NT2/D1 (cell line): ENCODE measurements around the gene AURKB.

Experiments
- DNase-seq: peaks from one replicate; pipeline ENCODE4 v3.0.0-alpha.2; 2011; ENCODE audit warnings: low read depth, low spot score
- H3K27me3 ChIP-seq: 2 replicates; pipeline ENCODE4 v1.6.0; 2011; ENCODE audit warnings: mild to moderate bottlenecking; ENCODE audit not compliant: insufficient read length, insufficient read depth
- H3K36me3 ChIP-seq: 2 replicates; pipeline ENCODE4 v1.6.1; 2011; ENCODE audit warnings: mild to moderate bottlenecking, low read length, mixed read lengths; ENCODE audit not compliant: insufficient read depth, insufficient read length
- H3K4me1 ChIP-seq: 2 replicates; pipeline ENCODE4 v1.5.1; 2011; ENCODE audit not compliant: insufficient read depth, insufficient read length
- H3K4me3 ChIP-seq: 2 replicates; pipeline ENCODE4 v1.5.1; 2011; ENCODE audit warnings: low read depth; ENCODE audit not compliant: insufficient read length
- H3K9ac ChIP-seq: 2 replicates; pipeline ENCODE4 v1.6.0; 2011; ENCODE audit warnings: low read depth; ENCODE audit not compliant: insufficient read length
- H3K9me3 ChIP-seq: 2 replicates; pipeline ENCODE4 v1.5.1; 2011; ENCODE audit warnings: mild to moderate bottlenecking, low read length; ENCODE audit not compliant: insufficient read depth
- SUZ12 ChIP-seq: IDR thresholded peaks from 2 replicates; pipeline ENCODE4 v1.6.1; 2011; ENCODE audit not compliant: insufficient read length, insufficient read depth; ENCODE audit errors: extremely low read depth
- YY1 ChIP-seq: IDR thresholded peaks from 2 replicates; pipeline ENCODE4 v1.6.1; 2011; ENCODE audit not compliant: insufficient read length, insufficient read depth
- ZNF274 ChIP-seq: IDR thresholded peaks from 2 replicates; pipeline ENCODE4 v1.6.1; 2011; ENCODE audit warnings: mild to moderate bottlenecking, low read depth, low read length

Gene AURKB

GRCh38 chr17:8212312-8213180 lies 2.2 kb upstream of the AURKB start:
- H3K27me3 ChIP-seq = no peaks in the 10 kb centered on the region
- H3K9me3 ChIP-seq = no peaks in the 10 kb centered on the region
- peak overlapping the region; percentile 32 for H3K9ac ChIP-seq
- H3K4me1 ChIP-seq = peaks cover 1% of the 10 kb centered on the region
- no peak overlapping the region for H3K4me3 ChIP-seq
- TF ChIP-seq SUZ12 = no peak
- no peak for TF ChIP-seq YY1
- TF ChIP-seq ZNF274 = no peak
- peaks cover 15% of the 10 kb centered on the region for H3K36me3 ChIP-seq
- DNase-seq = no peak

- peak overlapping the region; percentile 96 for H3K4me3 ChIP-seq
- no peaks in the 10 kb centered on the region for H3K9me3 ChIP-seq
- no peak for TF ChIP-seq ZNF274
- TF ChIP-seq SUZ12 = no peak
- TF ChIP-seq YY1 = no peak
- H3K4me1 ChIP-seq = peaks cover 6% of the 10 kb centered on the region
- no peaks in the 10 kb centered on the region for H3K27me3 ChIP-seq
- DNase-seq = no peak
- peaks cover 30% of the 10 kb centered on the region for H3K36me3 ChIP-seq
- no peak overlapping the region for H3K9ac ChIP-seq
Measured at GRCh38 chr17:8210761-8211458, 535 bp upstream of the AURKB start.

- Histone ChIP-seq H3K4me3 (no peak overlapping the region), H3K9ac (no peak overlapping the region), H3K36me3 (peaks cover 62% of the 10 kb centered on the region), H3K9me3 (no peaks in the 10 kb centered on the region), H3K4me1 (peaks cover 4% of the 10 kb centered on the region), H3K27me3 (no peaks in the 10 kb centered on the region)
- TF ChIP-seq ZNF274 (no peak), SUZ12 (no peak), YY1 (no peak)
- DNase-seq = no peak
Measured at GRCh38 chr17:8206536-8206935, 3.8 kb downstream of the AURKB start.

- no peak overlapping the region for H3K4me3 ChIP-seq
- no peak for TF ChIP-seq SUZ12
- no peak for TF ChIP-seq YY1
- no peak for TF ChIP-seq ZNF274
- no peaks in the 10 kb centered on the region for H3K9me3 ChIP-seq
- H3K36me3 ChIP-seq = peaks cover 71% of the 10 kb centered on the region
- DNase-seq = no peak
- H3K9ac ChIP-seq = peak overlapping the region; percentile 10
- peaks cover 4% of the 10 kb centered on the region for H3K4me1 ChIP-seq
- H3K27me3 ChIP-seq = no peaks in the 10 kb centered on the region
Measured at GRCh38 chr17:8204761-8205555, 5.4 kb downstream of the AURKB start.

- H3K27me3 ChIP-seq = peaks cover 9% of the 10 kb centered on the region
- H3K9me3 ChIP-seq = no peaks in the 10 kb centered on the region
- H3K36me3 ChIP-seq = peaks cover 11% of the 10 kb centered on the region
- H3K4me1 ChIP-seq = peaks cover 10% of the 10 kb centered on the region
- no peak overlapping the region for H3K4me3 ChIP-seq
- H3K9ac ChIP-seq = no peak overlapping the region
- DNase-seq = no peak
- TF ChIP-seq YY1 (no peak), SUZ12 (no peak), ZNF274 (no peak)
Measured at GRCh38 chr17:8192070-8192815, 18.1 kb downstream of the AURKB start.

- no peak for TF ChIP-seq SUZ12
- TF ChIP-seq ZNF274 = no peak
- no peak for TF ChIP-seq YY1
- H3K4me3 ChIP-seq = no peak overlapping the region
Measured at GRCh38 chr17:8190506-8190905, 19.9 kb downstream of the AURKB start.

More at GRCh38 chr17:8190506-8190905, 19.9 kb downstream of the AURKB start:
- Histone ChIP-seq H3K4me1 (peaks cover 10% of the 10 kb centered on the region), H3K27me3 (peaks cover 9% of the 10 kb centered on the region), H3K36me3 (peaks cover 11% of the 10 kb centered on the region), H3K9me3 (no peaks in the 10 kb centered on the region), H3K9ac (peak overlapping the region; percentile 50)
- DNase-seq = no peak
